GM19043 (cell line): ENCODE data around the gene STAP2.
"Not testable (repeated sequence)": the region's sequence is repeated elsewhere in the genome, so short reads cannot be mapped to it uniquely, and the experiment has no call there.

Experiments used
- ATAC-seq: cut with Tn5 transposase; IDR thresholded peaks from one replicate; pipeline ENCODE4 v1.9.1; 2021; ENCODE audit warnings: low read depth; ENCODE audit not compliant: unreplicated experiment

STAP2 gene

DNA sequence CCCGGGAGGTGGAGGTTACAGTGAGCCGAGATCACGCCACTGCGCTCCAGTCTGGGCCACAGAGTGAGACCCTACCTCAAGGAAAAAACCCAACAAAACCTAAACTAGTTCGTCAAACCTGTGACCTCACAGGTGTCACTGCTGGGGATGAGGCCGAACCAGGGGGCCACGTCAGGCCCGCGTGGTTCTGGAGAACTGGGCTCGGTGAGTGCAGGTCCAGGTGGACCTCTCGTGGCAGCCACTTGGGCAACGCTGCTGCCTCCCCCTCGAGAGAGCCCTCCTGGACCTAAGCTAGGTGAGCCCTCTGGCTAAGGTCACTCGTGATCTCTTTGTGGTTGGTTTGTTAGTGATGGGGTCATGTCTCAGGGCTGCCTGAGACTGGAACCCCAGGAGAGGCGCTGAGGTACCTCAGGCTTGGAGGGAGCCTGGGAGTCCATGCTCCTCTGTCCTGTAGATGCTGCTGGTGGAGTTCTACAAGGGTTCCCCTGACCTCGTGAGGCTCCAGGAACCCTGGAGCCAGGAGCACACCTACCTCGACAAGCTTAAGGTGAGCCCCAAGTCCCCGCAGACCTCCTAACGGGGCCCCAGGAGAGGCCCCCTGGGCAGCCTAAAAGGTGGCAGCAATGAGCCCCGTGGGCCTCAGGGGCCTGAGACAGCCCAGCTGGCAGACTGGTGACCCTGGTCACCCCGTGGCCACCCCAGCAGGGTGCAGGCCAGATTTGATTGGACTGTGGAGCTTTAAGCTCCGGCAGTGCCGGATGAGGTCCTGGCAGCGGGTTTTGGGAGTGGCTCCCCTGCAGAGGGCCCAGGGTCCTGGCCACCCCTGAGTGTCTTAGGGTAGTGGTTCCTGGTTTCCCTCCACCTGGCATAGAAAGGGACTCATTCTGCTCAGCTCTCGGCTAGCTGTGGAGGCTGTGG is 20.3 kb upstream of the STAP2 start:
- no peak for ATAC-seq

DNA sequence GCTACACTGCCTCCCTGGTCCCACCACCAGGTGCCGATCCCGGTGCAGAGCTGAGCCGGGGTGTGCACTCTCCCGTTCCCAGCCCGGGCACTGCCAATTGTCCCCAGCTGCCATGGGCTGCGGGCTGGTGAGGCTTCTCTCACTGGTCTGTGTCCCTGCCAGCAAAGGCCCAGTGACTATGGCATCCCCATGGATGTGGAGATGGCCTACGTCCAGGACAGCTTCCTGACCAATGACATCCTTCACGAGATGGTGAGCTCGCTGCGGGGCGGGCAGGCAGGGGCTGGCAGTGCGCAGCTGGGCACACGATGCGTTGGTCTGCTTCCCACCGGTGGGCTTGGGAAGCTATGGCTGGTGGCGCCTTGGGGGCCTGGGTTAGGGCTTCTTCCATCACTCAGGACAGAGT is 19.3 kb upstream of the STAP2 start:
- ATAC-seq = no peak

DNA sequence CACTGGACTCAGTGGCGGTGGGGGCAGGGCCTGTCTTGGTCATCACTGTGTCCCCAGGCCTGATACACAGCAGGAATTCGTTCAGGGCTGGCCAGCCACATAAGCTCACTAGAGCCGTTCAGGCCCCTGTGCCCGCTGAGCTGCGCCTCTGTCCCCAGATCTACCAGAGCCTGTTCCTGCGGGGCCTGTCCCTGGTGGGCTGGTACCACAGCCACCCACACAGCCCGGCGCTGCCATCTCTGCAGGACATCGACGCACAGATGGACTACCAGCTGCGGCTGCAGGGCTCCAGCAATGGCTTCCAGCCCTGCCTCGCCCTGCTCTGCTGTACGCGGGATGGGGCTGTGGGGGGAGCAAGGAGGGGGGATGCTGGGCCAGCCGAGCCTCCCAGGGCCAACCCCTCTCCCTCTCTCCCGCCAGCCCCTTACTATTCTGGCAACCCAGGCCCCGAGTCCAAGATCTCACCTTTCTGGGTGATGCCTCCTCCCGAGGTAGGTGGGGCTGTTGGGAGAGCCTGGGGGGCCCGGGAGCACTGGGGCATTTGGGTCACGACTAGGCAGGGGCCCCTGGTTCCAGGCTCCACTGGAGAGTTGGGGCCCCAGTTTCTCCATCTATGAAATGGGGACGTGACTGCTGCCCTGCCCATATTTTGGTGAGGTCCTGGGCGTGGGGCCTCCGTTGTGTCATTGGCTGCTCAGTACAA is 18.6 kb upstream of the STAP2 start:
- ATAC-seq = no peak

DNA sequence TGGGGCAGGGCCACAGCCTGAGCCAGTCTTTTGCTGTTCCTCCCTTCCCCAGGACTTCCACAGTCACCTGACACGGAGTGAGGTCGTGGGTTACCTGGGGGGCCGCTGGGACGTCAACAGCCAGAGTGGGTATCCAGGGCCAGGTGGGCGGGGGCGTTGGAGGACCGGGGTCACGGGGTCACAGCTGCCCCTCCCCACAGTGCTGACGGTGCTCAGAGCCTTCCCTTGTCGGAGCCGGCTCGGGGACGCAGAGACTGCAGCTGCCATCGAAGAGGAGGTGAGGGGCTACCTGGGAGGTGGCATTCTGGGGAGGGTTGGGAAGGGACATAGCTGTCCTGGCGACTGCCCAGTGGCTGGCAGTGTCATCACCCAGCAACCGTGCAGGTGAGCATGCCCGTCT is 16.3 kb upstream of the STAP2 start:
- ATAC-seq = no peak

DNA sequence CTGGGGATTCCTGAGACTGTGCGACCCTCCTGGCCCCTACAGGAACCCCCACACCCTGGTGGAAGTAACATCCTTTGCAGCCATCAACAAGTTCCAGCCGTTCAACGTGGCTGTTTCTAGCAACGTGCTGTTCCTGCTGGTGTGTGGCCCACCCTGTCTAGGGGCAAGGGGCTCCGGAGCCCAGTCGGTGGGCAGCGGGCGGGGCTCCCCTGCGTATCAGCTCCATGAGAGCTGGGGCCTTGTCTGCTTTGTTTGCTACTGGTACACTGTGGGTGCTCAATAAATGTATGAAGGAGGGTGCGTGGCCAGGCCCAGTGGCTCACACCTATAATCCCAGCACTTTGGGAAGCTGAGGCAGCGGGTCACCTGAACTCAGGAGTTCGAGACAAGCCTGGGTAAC is 15.7 kb upstream of the STAP2 start:
- ATAC-seq = no peak

DNA sequence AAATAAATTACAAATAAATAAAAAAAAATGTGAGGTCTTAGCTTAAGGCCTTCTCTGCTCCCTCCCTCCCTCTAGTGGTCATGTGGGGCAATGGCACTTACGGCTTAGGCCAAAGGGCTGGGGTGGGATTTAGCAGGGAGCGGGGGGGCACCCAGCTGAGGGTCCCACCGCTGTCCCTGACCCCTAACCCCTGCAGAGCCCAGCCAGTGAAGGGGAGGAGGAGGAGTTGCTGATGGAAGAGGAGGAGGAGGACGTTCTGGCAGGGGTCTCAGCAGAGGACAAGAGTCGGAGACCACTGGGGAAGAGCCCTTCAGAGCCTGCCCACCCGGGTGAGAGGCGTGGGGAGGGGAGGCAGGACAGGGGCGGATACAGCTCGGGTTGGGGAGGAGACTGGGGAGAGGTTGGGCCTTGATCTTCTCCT is 14.1 kb upstream of the STAP2 start:
- ATAC-seq = no peak

DNA sequence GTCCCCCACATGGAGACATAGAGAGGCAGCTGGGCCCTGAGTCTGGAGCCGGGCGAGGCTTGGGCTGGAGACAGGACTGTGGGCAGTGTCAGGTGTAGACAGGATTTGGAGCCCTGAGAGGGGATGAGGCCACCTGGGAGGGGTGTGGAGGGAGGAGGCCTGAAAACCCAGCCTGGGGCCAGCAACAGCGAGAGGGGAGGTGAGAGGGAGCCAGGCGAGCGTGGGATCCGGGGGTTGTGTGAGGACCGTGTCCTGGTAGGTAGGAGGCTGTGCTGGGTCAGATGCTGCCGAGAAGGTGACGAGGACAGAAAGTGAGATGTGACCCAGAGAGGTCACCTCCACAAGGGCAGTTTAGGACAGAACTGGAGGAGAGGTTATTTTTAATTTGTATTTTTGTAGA is 12.1 kb upstream of the STAP2 start:
- ATAC-seq = no peak

DNA sequence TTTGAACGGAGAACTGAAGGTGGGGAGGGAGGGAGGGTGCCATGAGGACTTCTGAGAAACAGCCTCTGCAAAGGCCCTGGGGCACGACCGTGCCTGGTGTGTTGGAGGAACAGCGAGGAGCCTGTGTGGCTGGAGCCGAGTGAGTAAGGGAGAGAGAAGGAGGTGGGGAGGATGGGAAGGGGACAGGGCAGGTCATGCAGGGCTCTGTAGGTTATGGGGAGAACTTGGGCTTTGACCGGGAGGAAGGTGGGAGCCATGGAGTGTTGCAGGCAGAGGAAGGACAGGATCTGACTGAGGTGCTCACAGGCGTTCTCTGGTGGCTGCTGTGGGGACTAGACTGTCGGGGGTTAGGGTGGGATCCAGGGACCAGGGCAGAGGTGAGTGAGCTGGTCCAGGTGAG is 11.5 kb upstream of the STAP2 start:
- no peak for ATAC-seq

DNA sequence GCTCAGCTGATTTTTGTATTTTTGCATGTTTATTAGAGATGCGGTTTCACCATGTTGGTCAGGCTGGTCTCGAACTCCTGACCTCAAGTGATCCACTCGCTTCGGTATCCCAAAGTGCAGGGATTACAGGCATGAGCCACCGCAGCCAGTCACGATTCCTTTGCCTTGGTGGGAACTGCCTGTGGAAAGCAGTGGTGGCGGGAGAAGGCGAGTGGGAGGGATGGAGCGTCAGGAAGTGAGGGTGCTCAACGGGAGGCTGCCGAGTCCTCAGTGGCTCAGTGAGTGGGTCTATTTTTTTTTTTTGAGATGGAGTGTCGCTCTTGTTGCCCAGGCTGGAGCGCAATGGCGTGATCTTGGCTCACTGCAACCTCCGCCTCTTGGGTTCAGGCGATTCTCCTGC is 10.6 kb upstream of the STAP2 start:
- not testable (repeated sequence) for ATAC-seq

DNA sequence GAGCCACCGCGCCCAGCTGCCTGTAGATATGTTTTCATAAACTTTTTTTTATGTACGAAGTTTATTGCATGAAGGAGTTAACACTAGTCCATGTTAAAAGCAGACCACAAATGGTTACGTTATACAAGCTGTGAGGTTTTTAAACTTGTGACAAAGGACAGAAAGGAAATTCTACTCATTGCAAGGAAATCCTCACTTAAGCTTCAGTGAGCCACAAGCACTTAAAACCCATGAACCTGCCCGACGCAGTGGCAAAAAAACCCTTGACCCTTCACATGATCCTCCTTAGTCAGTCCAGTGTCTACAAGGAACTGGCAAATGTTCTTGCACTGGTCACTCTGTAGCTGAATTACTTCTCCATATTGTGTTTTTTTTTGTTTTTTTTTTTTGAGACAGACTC is 8.9 kb upstream of the STAP2 start:
- no peak for ATAC-seq

DNA sequence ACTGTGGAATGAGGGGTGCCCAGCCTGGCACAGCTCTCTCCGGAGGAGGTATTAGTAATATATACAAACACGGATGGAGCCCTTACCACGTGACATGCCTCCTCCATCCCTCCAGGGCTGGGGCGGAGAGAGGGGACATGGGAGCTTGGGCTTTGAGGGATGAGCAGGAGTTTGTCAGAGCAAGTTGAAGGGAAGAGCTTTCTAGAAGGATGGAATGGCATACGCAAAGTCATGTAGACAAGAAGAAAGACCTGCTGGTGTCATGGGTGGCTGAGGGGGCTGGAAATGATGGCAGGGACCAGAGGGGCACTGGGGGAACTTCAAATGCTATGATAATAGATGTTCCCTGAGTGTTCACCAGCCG is 7.4 kb upstream of the STAP2 start:
- no peak for ATAC-seq

DNA sequence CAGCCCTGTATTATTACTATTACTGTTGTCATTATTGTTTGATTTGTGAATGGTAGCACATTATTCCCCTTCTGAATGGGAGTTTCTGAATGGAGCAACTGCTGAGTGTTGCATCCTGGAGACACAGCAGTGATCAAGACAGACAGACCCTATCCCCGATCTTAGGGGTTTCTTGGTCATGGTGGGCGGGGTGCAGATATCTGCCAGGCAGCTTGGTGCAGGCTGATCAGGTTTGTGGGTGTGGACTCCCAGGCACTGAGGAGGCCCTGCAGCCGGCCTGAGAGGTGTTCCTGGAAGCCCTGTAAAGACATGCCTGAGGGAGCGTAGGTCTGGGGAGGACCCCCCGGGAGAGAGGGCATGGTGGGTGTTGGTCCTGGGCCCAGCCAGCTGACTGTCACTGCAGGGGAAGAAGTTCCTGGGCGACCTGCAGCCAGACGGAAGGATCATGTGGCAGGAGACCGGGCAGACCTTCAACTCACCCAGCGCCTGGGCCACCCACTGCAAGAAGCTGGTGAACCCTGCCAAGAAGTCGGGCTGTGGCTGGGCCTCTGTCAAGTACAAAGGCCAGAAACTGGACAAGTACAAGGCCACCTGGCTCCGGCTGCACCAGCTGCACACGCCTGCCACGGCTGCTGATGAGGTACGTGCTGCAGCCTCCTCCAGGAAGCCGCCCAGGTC is 6.9 kb upstream of the STAP2 start:
- no peak for ATAC-seq

DNA sequence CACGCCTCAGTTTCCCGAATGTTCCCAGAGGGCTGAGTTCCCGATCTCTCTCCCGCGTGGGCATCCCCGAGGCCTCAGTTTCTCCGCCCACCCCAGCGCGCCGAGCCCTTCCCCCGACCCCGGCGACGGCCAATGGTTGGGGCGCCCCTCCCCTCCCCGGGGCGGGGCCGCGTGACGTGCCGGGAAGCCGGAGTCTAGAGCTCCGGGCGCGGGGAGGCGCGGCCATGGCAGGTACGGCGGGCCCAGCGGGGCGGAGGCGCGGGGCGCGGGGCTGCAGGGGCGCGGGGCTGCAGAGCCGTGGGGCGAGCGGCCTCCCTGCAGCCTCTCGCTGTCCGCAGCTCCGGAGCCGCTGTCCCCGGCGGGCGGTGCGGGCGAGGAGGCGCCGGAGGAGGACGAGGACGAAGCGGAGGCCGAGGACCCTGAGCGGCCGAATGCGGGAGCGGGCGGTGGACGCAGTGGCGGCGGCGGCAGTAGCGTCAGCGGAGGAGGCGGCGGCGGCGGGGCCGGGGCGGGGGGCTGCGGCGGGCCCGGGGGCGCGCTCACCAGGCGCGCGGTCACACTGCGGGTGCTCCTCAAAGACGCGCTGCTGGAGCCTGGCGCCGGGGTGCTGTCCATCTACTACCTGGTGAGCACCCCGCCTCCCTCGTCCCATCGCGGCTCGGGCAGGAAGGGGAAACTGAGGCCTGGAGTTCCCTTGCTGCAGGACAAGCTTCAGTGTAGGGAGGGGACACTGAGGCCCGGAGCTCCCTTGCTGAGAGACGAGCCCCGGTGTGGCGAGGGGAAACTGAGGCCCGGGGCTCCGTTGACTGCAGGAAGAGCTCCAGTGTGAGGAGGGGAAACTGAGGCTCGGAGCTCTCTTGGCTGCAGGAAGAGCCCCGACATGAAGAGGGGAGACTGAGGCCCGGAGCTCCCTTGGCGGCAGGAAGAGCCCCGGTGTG is 5.0 kb upstream of the STAP2 start, which contains the start of gene MPND:
TSS of gene MPND (plus strand) at position 193 of the 938 bp plus-strand sequence. CDS start at position 225, 32 bp downstream.
- ATAC-seq = peak; percentile 49

DNA sequence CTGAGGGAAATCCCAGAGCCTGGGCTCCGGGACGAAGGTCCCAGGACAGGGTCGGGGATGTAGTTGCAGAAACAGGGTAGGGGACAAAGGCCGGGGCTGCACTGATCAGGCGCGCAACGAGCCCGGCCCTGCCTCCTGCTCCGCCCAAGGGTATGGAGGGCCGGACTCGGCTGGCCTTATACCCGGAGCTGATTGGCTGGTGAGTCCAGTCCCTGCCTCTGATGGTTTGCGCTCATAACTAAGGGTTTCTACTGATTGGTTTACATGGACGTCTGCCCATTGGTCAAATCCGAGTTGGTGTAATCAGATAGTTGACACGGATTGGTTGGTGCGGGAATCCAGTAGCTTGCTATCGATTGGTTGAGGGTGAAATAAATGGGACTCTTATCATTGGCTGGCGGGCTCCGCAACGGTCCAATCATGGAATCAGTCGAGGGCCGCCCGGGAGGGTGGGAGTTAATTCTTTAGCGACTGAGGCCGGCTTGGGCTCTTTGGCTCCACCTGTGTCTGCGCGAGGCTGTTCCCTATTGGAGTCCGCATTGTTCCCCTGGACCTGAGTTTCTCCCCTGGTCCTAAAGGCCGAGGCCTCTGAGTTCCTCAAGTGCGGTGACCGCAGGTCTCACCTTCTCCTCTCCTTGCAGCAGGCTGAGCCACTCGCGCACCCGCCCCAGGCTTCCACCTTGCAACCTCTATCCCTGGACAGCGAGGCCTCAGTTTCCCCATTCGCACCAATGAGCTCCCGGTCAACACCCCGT is 4.2 kb upstream of the STAP2 start:
- peak; percentile 80 for ATAC-seq

DNA sequence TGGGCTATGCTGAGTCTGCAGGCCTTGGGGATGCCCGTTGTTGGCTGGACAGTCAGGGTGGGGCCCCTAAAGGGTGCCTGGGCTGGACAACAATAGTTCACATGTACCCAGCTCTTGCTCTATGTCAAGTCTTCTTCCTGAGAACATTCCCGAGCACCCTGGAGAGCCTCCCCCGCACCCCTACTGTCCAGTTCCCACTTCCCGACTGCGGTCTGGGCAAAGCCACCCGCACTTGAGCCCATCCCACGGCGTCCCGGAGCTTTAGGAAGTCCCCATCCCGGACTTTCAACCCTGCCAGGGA is 3.6 kb upstream of the STAP2 start:
- no peak for ATAC-seq

DNA sequence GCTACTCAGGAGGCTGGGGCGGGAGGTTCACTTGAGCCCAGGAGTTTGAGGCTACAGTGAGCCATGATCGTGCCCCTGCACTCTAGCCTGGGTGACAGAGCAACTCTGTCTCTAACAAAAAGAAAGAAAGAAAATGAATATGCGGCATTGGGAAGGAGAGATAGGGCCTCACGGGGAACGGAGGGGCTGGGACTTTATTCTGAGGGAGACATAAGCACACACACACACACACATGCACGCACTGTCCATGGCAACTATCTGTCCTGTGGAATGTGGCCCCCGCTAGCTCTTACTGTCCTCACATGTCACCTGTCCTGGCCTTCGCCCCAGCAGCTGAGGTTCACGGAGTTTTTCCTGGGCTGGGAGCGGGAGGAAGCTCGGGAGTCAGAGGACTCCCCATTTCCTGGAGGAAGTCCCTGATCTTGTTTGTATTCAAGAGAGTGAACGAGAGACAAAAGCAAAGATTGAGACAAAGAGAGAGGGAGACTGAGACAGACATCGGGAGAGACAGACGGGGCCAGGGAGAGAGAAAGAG is 654 bp downstream of the STAP2 start:
- ATAC-seq = no peak

DNA sequence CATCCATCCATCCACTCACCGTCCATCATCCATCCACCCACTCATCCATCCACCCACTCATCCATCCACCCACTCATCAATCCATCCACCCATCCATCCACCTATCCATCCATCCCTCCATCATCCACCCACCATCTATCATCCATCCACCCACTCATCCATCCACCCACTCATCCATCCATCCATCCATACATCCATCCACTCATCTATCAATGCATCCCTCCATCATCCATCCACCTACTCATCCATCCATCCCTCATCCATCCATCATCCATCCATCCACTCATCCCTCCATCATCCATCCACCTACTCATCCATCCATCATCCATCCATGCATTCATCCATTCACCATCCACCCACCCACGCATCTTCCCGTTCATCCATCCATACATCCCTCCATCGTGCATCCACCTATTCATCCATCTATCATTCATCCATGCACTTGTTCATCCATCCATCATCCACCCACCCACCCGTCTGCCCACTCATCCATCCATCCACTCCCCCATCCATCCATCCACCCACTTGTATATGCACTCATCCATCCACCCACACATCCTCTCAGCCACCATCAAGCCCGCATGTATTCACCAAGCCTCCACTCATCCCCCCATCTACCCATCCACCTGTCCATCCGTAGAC is 3.6 kb downstream of the STAP2 start:
- ATAC-seq = no peak

DNA sequence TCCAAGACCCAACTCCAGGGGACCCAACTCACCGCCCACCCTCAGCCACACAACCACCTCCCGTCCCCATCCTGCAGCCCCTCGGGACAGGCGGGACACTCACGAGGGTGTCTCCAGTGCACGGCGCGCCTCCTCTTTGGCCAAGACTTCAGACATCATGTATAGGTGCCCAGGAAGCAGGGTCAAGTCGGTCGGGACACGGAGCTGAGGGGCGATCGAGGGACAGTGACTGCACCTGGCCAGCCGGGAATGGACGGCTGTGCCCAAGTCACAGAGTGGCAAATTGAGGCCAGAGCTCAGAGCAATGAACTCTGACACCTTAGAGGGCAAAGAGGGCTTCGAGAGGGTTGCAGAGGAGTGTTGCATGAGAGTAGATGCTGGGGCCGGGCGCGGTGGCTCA is 8.8 kb downstream of the STAP2 start:
- no peak for ATAC-seq
